NCI-H2196 (cell line): ENCODE measurements around the gene LCN2.
"Not testable (repeated sequence)": the region's sequence is repeated elsewhere in the genome, so short reads cannot be mapped to it uniquely, and the experiment has no call there.

ENCODE experiments used
- DNase-seq: peaks from one replicate; lab custom pipeline; 2025; ENCODE audit not compliant: unreplicated experiment; lab: John Stamatoyannopoulos, UW

The LCN2 gene

GRCh38 chr9:128127990-128128835, 21.0 kb upstream of the LCN2 start:
- DNase-seq: peak; percentile 86

GRCh38 chr9:128128836-128129590, 20.2 kb upstream of the LCN2 start:
- DNase-seq: no peak

GRCh38 chr9:128129976-128130590, 19.2 kb upstream of the LCN2 start:
- not testable (repeated sequence) for DNase-seq

- DNase-seq: not testable (repeated sequence)
Observed at GRCh38 chr9:128130651-128131050, 18.6 kb upstream of the LCN2 start.

- DNase-seq: not testable (repeated sequence)
Observed at GRCh38 chr9:128131346-128131745, 17.9 kb upstream of the LCN2 start.

GRCh38 chr9:128132139-128132538, 17.1 kb upstream of the LCN2 start:
- not testable (repeated sequence) for DNase-seq

GRCh38 chr9:128135561-128135960, 13.7 kb upstream of the LCN2 start:
- DNase-seq: not testable (repeated sequence)

- no peak for DNase-seq
Observed at GRCh38 chr9:128136816-128137793, 12.1 kb upstream of the LCN2 start.

- DNase-seq: no peak
Observed at GRCh38 chr9:128138001-128138400, 11.3 kb upstream of the LCN2 start.

- DNase-seq: no peak
Observed at GRCh38 chr9:128139621-128140020, 9.6 kb upstream of the LCN2 start.

GRCh38 chr9:128141604-128142003, 7.6 kb upstream of the LCN2 start:
- no peak for DNase-seq

- no peak for DNase-seq
Observed at GRCh38 chr9:128142061-128142460, 7.2 kb upstream of the LCN2 start.

- DNase-seq: no peak
Observed at GRCh38 chr9:128142596-128142995, 6.7 kb upstream of the LCN2 start.

- no peak for DNase-seq
Observed at GRCh38 chr9:128143525-128144238, 5.6 kb upstream of the LCN2 start.

GRCh38 chr9:128144239-128145181, 4.7 kb upstream of the LCN2 start:
- no peak for DNase-seq

- no peak for DNase-seq
Observed at GRCh38 chr9:128145536-128145935, 3.7 kb upstream of the LCN2 start.

- no peak for DNase-seq
Observed at GRCh38 chr9:128145951-128146351, 3.3 kb upstream of the LCN2 start.

- no peak for DNase-seq
Observed at GRCh38 chr9:128146591-128147120, 2.6 kb upstream of the LCN2 start.
